Heart left ventricle (tissue), 13 donors: ENCODE data around the gene KCNC1.

ENCODE experiments used
- CTCF ChIP-seq, 12 donors: fragments of 200-600 bp; sonication (generic) in 4 of 12; IDR thresholded peaks; one replicate each; pipeline versions ENCODE4 v1.5.0 to v1.8.0; 2018 to 2022; ENCODE audit warnings: antibody characterized with exemption in 12 of 12, mild to moderate bottlenecking in 5 of 12
- POLR2A ChIP-seq, 2 donors: fragments of 450-650 bp; IDR thresholded peaks; one replicate each; pipeline ENCODE4 v1.6.1; 2017; ENCODE audit warnings: antibody characterized with exemption in 2 of 2, mild to moderate bottlenecking in 2 of 2, moderate library complexity in 2 of 2
- donor health status: ischemic (EF 13 %, LVEDD 7.1; RV severe dilation, severe dysfunction).
- donor health status: DM: no; HTN: yes; CAD: no.
- donor health status: DM: no; HTN: no; CAD: no.
- donor health status: ischemic (EF 25% LVEDD 6.9; RV normal size, moderate dysfunction).
- donor health status: ischemic (EF 25% LVEDD 5.7; RV mildly dilated, moderate dysfunction).
- donor health status: ischemic (EF 35%, LVEDD 5.7; RV mildly dilated, moderate dysfunction).
- donor health status: nonischemic (EF 11% LVEDD 7.7; RV severe dilation, severe dysfunction).
- donor health status: DM: yes; HTN: yes; CAD: no.
- donor health status: PGD.
- donor health status: ischemic (EF 29% LVEDD 5.4; RV normal size, mild dysfunction).
- donor health status: nonischemic (EF 23%, LVEDD 6.1; RV moderate dilation, normal function).

- TF ChIP-seq CTCF (IDR thresholded peaks at IDR 0.05) (no peak), POLR2A (IDR thresholded peaks at IDR 0.05) (no peak)
These were observed 22.7 kb upstream of the KCNC1 start for GRCh38 chr11:17711836-17712235.
